Activated CD4-positive, alpha-beta memory T cell treated with anti-CD3 and anti-CD28 coated beads for 36 hours (primary cell): ENCODE results near the gene MAX. TPM values are rescaled to one million over a fixed set of nuclear protein-coding genes. Genes with fewer than 3 reads are reported as not detected.

ENCODE experiments used
- CTCF ChIA-PET: fragments of 350-600 bp; sonication (Branson Sonifier 250); formaldehyde crosslinking; loops from one replicate; lab custom pipeline; 2021; ENCODE audit warnings: antibody characterized with exemption, inconsistent platforms; lab: Charles Lee
- POLR2A ChIA-PET: fragments of 350-600 bp; sonication (Branson Sonifier 250); formaldehyde crosslinking; loops from one replicate; lab custom pipeline; 2021; ENCODE audit warnings: antibody characterized with exemption; lab: Charles Lee
- DNase-seq: peaks from one replicate; pipeline ENCODE4 v3.0.0-alpha.2; 2020
- H3K27ac Mint-ChIP-seq: one replicate; pipeline ENCODE4 v1.8.0; 2021; ENCODE audit warnings: mixed read lengths
- H3K27me3 Mint-ChIP-seq: one replicate; pipeline ENCODE4 v1.8.0; 2021; ENCODE audit warnings: mixed read lengths
- H3K36me3 Mint-ChIP-seq: one replicate; pipeline ENCODE4 v1.8.0; 2021; ENCODE audit warnings: mixed read lengths
- H3K4me1 Mint-ChIP-seq: one replicate; pipeline ENCODE4 v1.8.0; 2021; ENCODE audit warnings: low read depth, mixed read lengths
- H3K4me3 Mint-ChIP-seq: one replicate; pipeline ENCODE4 v1.8.0; 2021; ENCODE audit warnings: mild to moderate bottlenecking, mixed read lengths
- H3K9me3 Mint-ChIP-seq: one replicate; pipeline ENCODE4 v1.8.0; 2021; ENCODE audit warnings: mixed read lengths
- intact Hi-C: fragments of 100-400 bp; cut with micrococcal nuclease; formaldehyde crosslinking; loops from one replicate; pipeline ENCODE4 v1.15.1; 2023
- total RNA-seq, 2 experiments: library from RNA; stranded (reverse); gene quantifications; one replicate each; pipeline ENCODE4 v1.2.3, GENCODE V29; 2021

The MAX gene
- total RNA-seq, 2 experiments from 2014 or later, result 74.5 to 80.7 TPM

DNA sequence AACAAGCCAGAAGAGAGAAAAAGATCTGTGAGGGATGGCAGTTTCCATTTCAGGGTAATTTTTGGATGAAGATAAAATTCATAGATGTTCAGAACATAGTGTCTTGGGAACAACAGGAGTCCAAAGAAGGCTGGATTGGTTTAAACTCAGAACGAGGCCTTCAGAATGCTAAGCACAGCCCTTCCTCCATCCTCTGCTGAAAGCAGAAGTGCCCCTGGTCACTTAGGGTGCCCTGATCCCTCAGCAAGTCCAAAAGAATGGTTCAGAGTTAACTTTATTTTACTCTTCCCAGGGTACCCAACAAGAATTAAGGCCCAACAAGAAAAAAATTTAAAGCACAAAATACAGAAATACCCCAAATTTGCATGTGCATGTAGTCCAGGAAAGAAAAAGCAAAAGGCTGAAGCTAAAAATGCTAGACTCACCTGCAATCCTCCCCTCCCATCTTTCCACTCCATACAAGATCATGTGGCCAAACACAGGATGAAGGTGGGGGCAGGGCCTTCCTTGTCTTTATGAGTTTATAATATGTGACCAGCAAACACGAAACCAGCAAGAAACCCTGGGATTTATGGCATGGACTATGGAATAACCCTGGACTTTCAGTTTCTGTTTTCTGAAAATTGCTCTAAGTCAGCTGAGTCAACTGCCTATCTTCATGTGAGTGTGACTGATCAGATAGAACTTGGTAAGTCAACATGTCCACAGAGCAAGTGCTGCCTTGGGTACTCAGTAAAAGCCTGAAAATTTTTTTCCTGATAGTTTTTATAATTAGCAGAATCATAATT is 21.2 kb downstream of the MAX start:
- ChIA-PET POLR2A (no interaction called here), CTCF (no interaction called here)
- Mint-ChIP-seq H3K4me1 (peaks cover 70% of the 10 kb centered on the region), H3K27ac (peak overlapping the region; percentile 32), H3K36me3 (peaks cover 53% of the 10 kb centered on the region), H3K4me3 (no peak overlapping the region), H3K27me3 (no peaks in the 10 kb centered on the region), H3K9me3 (peaks cover 3% of the 10 kb centered on the region)
- no peak for DNase-seq
- intact Hi-C loops, result no loop called here

DNA sequence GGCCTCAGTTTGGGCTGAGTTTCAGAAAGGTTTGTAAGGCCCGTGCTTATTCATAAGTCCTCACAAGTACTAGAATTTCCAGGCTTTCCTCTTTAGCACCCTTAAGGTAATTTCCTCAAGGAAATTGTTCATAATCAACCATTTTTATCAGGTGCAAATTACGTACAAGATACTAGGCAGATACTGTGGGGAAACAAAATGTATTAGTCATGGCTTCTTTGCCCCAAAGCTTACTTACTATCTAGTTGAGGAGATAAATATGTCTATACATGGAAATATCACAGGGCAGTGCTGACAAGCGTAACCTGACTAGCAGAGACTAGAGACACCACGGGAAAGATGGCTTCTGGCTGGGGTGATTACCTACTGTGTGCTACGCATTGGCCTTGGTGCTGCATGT is 22.5 kb downstream of the MAX start:
- H3K36me3 Mint-ChIP-seq, result peaks cover 52% of the 10 kb centered on the region
- CTCF ChIA-PET, result no interaction called here
- H3K4me1 Mint-ChIP-seq, result peaks cover 68% of the 10 kb centered on the region
- no peaks in the 10 kb centered on the region for H3K9me3 Mint-ChIP-seq
- H3K27ac Mint-ChIP-seq, result no peak overlapping the region
- intact Hi-C loops, result no loop called here
- no peaks in the 10 kb centered on the region for H3K27me3 Mint-ChIP-seq
- no peak for DNase-seq
- POLR2A ChIA-PET, result no interaction called here
- no peak overlapping the region for H3K4me3 Mint-ChIP-seq

DNA sequence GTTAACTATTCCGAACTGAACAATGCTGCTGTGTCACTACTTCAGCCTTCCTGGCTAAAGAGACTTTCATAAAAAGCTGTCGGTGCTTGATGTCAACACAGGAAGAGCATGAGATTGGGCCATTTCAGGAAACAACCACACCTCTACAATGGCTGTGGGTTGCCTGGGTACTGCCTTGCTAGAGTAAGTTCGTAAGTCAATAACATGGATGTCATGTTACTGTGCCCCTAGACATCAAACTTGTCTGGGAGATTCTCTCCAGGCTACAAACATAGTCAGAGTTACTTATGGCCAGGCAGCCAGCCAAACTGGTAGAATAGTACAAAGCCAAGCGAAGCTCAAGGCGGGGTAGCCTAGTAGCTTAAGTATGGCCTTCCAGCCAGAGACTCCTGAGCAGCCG is 23.1 kb downstream of the MAX start:
- CTCF ChIA-PET, result no interaction called here
- H3K27ac Mint-ChIP-seq, result peak overlapping the region; percentile 36
- H3K36me3 Mint-ChIP-seq, result peaks cover 49% of the 10 kb centered on the region
- H3K4me1 Mint-ChIP-seq, result peaks cover 63% of the 10 kb centered on the region
- no peak for DNase-seq
- POLR2A ChIA-PET, result no interaction called here
- no peak overlapping the region for H3K4me3 Mint-ChIP-seq
- no peaks in the 10 kb centered on the region for H3K9me3 Mint-ChIP-seq
- intact Hi-C loops, result no loop called here
- H3K27me3 Mint-ChIP-seq, result no peaks in the 10 kb centered on the region

DNA sequence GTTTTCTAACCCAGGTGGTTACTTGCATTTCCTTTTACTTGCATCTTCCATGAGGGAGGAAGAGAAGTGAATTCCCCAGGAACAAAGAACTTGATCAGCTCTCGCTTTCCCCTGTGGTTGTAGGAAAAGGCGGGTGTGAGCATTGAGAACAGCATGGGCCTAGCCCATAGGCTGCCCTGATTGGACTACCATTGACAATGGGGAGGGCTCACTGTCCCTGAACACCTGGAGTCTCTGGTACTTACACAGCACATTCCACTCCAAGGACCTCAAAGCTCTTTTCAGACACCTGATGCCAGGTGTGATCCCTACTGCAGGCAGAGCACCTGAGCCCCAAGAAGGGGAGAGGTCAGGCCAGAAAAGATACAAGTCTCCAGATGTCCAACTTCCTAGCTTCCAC is 25.0 kb downstream of the MAX start:
- intact Hi-C loops, result no loop called here
- H3K9me3 Mint-ChIP-seq, result no peaks in the 10 kb centered on the region
- peaks cover 46% of the 10 kb centered on the region for H3K4me1 Mint-ChIP-seq
- no peak overlapping the region for H3K27ac Mint-ChIP-seq
- no peak overlapping the region for H3K4me3 Mint-ChIP-seq
- no peaks in the 10 kb centered on the region for H3K27me3 Mint-ChIP-seq
- CTCF ChIA-PET, result interaction anchor here (0.7 kb wide), 1 partner anchor 91 kb away, joined by 3 read pairs; the partner anchor contains the start of gene FNTB
- H3K36me3 Mint-ChIP-seq, result peaks cover 42% of the 10 kb centered on the region
- DNase-seq, result no peak
- POLR2A ChIA-PET, result interaction anchor here (1.1 kb wide), 1 partner anchor 21 kb away, joined by 3 read pairs; no protein-coding TSS in a partner anchor

DNA sequence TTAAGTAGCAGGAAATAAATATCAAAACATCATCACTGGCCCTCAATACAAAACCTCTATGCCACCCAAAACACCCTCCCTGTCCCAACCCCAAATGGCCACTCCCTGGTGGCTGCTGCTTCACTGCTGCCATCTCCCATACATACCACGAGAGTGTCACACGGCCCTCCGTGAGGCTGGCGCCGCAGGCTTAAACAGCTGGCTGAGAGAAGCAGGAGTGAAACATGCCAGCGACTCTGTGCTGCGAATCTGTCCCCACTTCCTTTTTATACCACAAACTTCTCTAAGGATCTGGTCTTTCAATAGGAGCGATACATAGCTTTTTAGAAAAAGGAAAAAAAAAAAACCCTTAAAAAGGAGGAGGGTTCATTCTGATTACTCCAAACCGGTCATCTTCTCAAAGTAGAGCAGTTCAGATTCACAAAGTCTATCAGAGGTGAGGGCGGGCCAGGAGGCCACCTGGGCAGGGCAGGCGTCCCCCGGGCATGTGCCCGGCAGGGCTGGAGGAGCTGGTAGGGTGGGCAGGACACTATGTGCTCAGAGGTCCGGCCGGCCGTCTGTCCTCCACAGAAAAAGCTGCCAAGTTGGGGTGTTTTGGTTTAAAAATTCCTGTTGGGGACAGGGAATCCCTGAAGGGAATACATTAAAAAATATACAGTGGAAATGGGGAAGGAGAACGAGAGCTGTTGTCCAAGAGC is 26.5 kb downstream of the MAX start:
- H3K27me3 Mint-ChIP-seq, result no peaks in the 10 kb centered on the region
- H3K4me3 Mint-ChIP-seq, result no peak overlapping the region
- POLR2A ChIA-PET, result no interaction called here
- peaks cover 30% of the 10 kb centered on the region for H3K4me1 Mint-ChIP-seq
- H3K36me3 Mint-ChIP-seq, result peaks cover 34% of the 10 kb centered on the region
- intact Hi-C loops, result no loop called here
- H3K9me3 Mint-ChIP-seq, result no peaks in the 10 kb centered on the region
- DNase-seq, result no peak
- H3K27ac Mint-ChIP-seq, result no peak overlapping the region
- CTCF ChIA-PET, result no interaction called here

DNA sequence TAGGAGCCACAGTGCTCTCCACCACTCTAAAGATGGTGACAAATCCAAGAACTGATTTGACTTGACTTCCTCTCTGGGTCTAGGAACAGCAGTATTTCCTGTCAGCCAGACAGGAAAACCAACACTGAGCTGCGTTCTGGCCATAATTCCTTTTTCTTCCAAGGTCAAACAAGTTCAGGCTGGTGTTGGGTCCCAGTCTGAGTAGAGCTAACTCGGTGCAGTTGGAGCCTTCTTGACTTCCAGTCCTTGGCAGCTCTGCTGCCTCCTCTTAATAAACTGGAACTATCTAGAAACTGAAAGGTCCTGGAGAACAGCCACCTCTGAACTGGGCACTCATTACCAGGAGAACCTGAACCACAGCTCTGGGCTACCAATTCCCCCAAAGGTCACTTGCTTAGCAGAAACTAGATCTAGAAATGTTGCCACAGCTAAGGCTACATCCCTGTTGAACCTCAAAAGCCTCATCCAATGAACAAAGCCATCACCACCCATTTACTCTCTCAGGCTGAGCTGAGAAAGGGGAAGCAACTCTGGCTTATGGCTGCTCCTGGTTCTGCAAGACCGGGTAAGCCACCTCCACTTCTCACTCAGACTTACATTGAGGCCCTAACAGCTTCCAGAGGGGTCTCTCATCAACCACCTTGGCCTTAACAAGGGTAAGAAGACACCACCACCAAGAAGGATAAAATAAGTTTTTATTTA is 27.7 kb downstream of the MAX start:
- DNase-seq, result no peak

DNA sequence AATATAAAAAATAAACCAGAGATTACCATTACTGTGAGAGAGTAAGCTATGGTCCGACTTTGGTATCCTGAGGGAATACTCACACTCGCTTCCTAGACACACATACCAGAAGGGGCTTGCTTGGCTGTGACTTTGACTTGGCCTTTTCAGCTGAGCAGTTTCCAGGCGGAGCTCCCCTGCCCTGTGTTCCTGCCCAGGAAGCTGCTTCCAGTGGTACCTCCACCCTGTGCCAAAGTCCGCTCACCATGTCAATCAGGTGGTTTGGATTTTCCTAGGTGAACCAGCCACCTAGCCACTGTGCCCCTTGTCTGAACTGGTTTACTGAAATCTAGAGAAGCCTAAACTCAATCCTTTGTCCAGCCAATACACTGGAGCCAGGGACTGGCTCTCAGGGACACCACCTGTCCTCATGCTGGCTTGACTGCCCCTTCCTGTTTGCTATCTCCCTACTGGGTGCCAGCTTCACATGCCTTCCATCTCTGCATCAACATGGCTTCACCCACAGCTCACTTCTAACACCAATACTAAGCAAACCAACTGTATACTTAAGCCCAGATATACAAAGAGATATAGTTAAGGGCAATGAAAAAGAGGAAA is 28.6 kb downstream of the MAX start:
- Mint-ChIP-seq H3K4me1 (peaks cover 12% of the 10 kb centered on the region), H3K4me3 (no peak overlapping the region), H3K36me3 (peaks cover 27% of the 10 kb centered on the region), H3K27ac (no peak overlapping the region), H3K27me3 (no peaks in the 10 kb centered on the region), H3K9me3 (no peaks in the 10 kb centered on the region)
- CTCF ChIA-PET, result no interaction called here
- intact Hi-C loops, result no loop called here
- DNase-seq, result no peak
- POLR2A ChIA-PET, result no interaction called here

More for the DNA sequence above, 27.7 kb downstream of the MAX start:
- ChIA-PET POLR2A (no interaction called here), CTCF (no interaction called here)
- Mint-ChIP-seq H3K27me3 (no peaks in the 10 kb centered on the region), H3K9me3 (no peaks in the 10 kb centered on the region), H3K4me1 (peaks cover 19% of the 10 kb centered on the region), H3K4me3 (no peak overlapping the region), H3K27ac (peak overlapping the region; percentile 30), H3K36me3 (peaks cover 28% of the 10 kb centered on the region)
- intact Hi-C loops, result no loop called here

DNA sequence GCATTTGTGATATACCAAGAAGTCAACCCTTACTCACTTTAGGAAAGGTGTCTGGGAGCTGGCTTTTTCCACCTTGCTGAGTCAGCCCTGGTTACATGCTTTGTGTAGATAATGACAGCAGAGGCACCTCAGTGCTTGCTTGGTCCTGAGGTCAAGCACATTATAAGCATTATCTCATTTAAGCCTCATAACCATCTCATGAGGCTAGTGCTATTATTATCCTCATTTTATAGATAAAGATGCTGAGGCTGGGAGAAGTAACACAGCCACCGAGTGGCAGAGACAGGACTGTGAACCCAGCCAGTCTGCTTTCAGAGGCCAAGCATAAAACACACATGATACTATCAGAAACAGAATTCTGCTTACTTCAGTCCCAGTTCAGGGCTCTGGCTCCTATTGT is 29.4 kb downstream of the MAX start:
- POLR2A ChIA-PET, result no interaction called here
- CTCF ChIA-PET, result no interaction called here
- Mint-ChIP-seq H3K27me3 (no peaks in the 10 kb centered on the region), H3K36me3 (peaks cover 28% of the 10 kb centered on the region), H3K4me1 (peaks cover 12% of the 10 kb centered on the region), H3K27ac (no peak overlapping the region), H3K4me3 (no peak overlapping the region), H3K9me3 (no peaks in the 10 kb centered on the region)
- intact Hi-C loops, result no loop called here
- DNase-seq, result no peak

DNA sequence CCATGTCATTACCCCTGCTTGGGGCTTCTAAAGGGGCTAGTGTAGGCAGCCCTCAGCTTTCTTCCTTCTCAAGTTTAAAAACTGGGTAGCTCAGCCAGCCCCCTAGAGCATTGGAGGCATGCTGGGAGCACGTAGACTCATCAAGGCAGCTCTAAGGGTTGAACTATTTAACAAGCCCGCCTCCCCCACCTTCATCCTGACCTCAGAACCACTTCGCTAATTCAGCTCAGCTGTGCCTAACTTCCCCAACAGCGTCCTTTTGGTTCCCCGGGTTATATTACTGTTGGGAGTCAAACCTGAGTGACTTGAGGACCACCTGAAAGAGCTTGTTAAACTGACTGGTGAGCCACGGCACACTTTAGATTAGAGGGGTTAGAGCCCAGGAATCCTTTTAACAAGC is 30.1 kb downstream of the MAX start:
- no peak overlapping the region for H3K4me3 Mint-ChIP-seq
- no peaks in the 10 kb centered on the region for H3K9me3 Mint-ChIP-seq
- ChIA-PET CTCF (no interaction called here), POLR2A (no interaction called here)
- intact Hi-C loops, result no loop called here
- H3K4me1 Mint-ChIP-seq, result peaks cover 12% of the 10 kb centered on the region
- no peak overlapping the region for H3K27ac Mint-ChIP-seq
- no peak for DNase-seq
- peaks cover 25% of the 10 kb centered on the region for H3K36me3 Mint-ChIP-seq
- no peaks in the 10 kb centered on the region for H3K27me3 Mint-ChIP-seq

DNA sequence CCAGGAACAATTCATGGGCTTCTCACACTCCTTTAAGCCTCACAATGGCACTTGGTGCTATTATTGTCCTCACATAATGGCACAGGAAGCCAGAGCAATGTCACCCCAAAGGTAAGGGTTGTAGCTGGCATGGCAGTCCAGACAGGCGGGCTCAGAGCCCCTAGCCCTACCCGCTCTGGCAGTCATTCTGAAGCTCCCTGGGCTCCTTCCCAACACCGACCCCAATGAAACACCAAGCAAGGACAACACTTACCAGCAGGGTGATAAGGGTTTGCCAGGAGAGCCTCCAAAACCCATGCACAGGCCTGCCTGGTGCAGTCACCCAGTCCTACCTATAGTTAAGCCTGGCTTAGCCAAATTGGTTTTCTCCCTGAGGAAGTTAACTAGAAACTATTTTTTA is 30.8 kb downstream of the MAX start:
- H3K9me3 Mint-ChIP-seq, result no peaks in the 10 kb centered on the region
- peaks cover 21% of the 10 kb centered on the region for H3K36me3 Mint-ChIP-seq
- peaks cover 10% of the 10 kb centered on the region for H3K4me1 Mint-ChIP-seq
- no peak overlapping the region for H3K4me3 Mint-ChIP-seq
- no peaks in the 10 kb centered on the region for H3K27me3 Mint-ChIP-seq
- ChIA-PET CTCF (no interaction called here), POLR2A (no interaction called here)
- H3K27ac Mint-ChIP-seq, result no peak overlapping the region
- intact Hi-C loops, result no loop called here
- no peak for DNase-seq

DNA sequence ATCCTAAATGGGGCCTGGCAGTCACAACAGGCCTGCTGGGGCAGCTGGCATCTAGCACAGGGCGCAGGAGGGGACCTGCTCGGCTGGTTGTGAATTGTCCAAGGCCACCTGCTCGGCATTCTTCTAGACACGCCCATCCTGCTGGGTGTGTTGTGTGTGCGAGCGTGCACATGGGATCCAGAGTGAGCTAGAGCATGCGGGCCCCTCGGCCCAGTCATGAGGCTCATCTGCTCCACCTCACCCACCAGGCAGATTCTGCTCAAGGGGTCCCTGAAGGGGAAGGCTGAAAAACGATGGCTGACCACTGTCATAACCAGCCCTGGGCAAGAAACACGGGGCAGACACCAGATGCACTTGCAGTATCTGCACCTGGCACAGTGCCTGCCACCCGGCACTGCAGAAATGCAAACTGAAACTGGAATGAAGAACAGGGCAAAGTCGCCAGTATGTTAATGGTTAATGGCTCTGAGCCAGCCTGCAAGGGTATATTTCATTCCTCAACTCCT is 31.8 kb downstream of the MAX start:
- H3K4me3 Mint-ChIP-seq, result no peak overlapping the region
- peaks cover 8% of the 10 kb centered on the region for H3K4me1 Mint-ChIP-seq
- no peak for DNase-seq
- peaks cover 22% of the 10 kb centered on the region for H3K36me3 Mint-ChIP-seq
- no peaks in the 10 kb centered on the region for H3K9me3 Mint-ChIP-seq
- POLR2A ChIA-PET, result no interaction called here
- intact Hi-C loops, result no loop called here
- no peaks in the 10 kb centered on the region for H3K27me3 Mint-ChIP-seq
- CTCF ChIA-PET, result no interaction called here
- no peak overlapping the region for H3K27ac Mint-ChIP-seq

DNA sequence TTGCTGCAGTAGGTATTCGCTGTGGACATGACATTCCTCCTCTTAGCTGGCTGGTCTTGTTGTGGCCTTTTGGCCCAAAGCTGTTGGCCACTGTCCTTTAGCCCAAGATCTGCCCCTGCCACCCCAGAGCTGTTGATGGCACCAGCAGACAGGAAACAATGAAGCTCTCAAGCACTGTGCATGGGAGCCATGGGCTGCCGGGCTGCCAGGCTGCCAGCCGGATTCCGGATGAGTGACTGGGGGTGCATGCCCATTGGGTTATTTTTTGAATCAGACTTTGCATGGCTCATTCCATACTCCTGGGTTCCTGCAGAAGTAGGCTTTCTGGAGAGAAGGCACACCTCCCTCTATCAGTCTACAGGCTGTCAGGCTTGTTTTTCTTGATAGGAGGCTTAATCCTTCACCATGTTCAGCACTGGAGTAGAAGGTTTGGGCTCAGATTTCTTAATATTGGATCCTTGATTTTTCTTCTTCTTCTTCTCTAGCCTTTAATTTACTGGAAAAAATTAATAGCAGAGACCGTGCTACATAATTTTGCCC is 32.4 kb downstream of the MAX start:
- intact Hi-C loops, result no loop called here

More for the DNA sequence above, 32.4 kb downstream of the MAX start:
- Mint-ChIP-seq H3K9me3 (no peaks in the 10 kb centered on the region), H3K27ac (no peak overlapping the region), H3K36me3 (peaks cover 22% of the 10 kb centered on the region), H3K4me1 (peaks cover 2% of the 10 kb centered on the region), H3K4me3 (no peak overlapping the region), H3K27me3 (no peaks in the 10 kb centered on the region)
- ChIA-PET POLR2A (no interaction called here), CTCF (no interaction called here)
- no peak for DNase-seq
